ENCODE results near the gene DCAF10.
"Not testable (repeated sequence)": the region's sequence is repeated elsewhere in the genome, so short reads cannot be mapped to it uniquely, and the experiment has no call there.

The DCAF10 gene

DNA sequence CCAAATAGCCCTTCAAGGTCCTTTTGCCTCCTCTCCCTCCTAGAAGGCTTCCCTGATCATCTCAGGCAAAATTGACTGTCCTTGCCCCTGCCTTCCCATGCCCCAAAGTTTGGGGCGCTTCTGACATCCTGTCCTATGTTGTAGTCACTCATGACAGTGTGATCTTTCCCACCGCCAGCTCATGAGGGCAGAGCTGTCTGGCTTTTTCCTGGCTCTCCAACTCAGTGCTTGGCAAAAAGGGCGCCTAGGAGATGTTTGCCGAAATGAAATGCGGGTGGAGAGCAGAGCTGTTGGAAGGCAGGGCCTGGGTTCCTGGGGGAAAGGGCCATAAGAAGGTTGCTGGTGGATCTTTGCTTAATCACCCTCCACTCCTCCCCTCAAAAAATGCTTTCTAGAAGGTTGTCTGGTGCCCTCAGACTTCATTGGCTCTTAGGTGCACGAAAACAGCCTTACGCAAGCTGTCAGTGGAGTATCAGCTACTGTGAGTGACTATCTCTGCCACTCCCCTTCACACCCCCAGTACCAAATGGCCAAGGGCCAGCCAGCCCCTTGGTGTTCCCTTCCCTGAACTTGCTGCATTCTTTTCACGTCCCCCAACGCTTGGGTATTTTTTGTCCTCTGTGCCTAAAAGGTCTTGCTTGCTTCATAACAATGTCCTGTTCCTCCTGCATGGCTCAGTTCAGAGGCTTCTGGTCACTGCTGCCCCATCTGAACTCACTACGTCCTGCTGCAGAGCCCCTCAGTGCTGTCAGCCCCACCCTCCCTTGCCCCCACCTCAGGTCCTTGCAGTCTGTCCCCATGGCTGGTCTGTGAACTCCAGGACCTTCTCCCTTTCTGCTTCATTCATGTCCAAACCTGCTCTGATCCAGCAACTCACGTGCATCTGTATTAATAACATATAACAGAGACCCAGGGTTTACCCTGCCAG lies 106.0 kb downstream of the DCAF10 start:
- H3K4me3 Mint-ChIP-seq, result peak overlapping the region; percentile 19
- H3K27ac Mint-ChIP-seq, result peak overlapping the region; percentile 82
- peaks cover 18% of the 10 kb centered on the region for H3K4me1 Mint-ChIP-seq

DNA sequence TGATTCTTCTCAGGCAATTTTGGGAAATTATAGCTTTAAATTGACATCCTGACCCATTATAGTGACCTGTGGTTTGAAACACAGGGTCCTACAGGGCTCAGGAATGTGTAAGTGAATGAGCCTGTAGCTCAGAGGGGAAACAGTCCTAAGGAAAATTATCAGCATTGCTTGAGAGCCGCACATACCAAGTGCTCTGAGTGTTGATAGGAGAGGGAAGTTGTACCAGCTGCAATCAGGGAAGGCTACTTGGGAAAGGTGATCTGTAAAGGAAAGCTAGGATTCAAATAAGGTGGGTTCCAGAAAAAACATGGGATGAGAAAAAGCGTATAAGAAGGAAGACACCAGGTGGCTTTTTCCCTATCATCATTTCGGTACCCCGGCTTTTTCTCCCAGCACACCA lies 107.7 kb downstream of the DCAF10 start:
- no peaks in the 10 kb centered on the region for H3K9me3 Mint-ChIP-seq
- H3K4me1 Mint-ChIP-seq, result peaks cover 7% of the 10 kb centered on the region
- H3K4me3 Mint-ChIP-seq, result no peak overlapping the region
- no peaks in the 10 kb centered on the region for H3K36me3 Mint-ChIP-seq
- H3K27ac Mint-ChIP-seq, result no peak overlapping the region
- no peaks in the 10 kb centered on the region for H3K27me3 Mint-ChIP-seq

More for the DNA sequence above, 106.0 kb downstream of the DCAF10 start:
- Mint-ChIP-seq H3K36me3 (no peaks in the 10 kb centered on the region), H3K27me3 (no peaks in the 10 kb centered on the region), H3K9me3 (no peaks in the 10 kb centered on the region)

DNA sequence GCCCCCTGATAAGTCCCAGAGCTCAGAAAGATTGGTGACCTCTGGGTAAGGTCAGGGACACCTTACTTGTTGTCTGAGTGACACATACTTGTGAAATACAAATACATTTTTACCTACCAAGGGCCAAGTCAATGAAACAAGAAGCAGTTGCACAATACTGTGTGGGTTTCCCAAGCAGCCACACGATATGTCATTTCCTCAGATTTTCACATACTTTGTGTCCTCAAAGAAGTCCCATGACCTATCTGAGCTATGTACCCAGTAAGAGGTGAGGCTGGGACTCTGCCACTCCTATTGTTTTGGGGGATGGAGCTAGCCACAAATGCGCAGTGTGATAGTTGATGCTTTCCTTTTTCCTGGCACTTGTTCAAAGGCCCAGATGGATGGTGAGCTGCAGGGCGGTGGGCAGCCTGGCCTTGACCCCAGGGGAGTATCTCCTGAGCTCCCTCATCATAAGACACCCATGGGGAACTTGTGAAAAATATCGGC lies 108.1 kb downstream of the DCAF10 start:
- H3K27ac Mint-ChIP-seq, result no peak overlapping the region
- no peaks in the 10 kb centered on the region for H3K9me3 Mint-ChIP-seq
- H3K4me3 Mint-ChIP-seq, result no peak overlapping the region
- peaks cover 7% of the 10 kb centered on the region for H3K4me1 Mint-ChIP-seq
- no peaks in the 10 kb centered on the region for H3K27me3 Mint-ChIP-seq
- H3K36me3 Mint-ChIP-seq, result no peaks in the 10 kb centered on the region

DNA sequence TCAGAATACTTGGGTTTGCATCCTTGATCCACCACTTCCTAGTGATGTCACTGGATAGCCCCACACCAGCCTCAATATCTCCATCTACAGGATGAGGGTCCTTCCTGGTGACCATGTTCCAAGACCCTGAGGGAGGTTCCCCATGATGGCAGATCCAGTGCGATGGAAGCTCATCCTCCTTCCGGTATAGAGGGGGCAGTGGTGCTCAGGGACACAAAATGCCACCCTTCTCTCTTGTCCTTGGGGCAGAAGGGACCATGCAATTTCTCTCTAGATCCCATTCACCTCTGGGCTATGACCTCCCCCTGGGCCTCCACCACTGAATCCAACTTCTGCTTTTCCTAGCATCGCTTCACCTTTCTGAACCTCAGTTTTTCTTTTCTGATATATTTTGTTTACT lies 108.7 kb downstream of the DCAF10 start:
- Mint-ChIP-seq H3K9me3 (no peaks in the 10 kb centered on the region), H3K4me3 (no peak overlapping the region), H3K4me1 (peaks cover 6% of the 10 kb centered on the region), H3K27me3 (no peaks in the 10 kb centered on the region), H3K27ac (no peak overlapping the region), H3K36me3 (no peaks in the 10 kb centered on the region)

DNA sequence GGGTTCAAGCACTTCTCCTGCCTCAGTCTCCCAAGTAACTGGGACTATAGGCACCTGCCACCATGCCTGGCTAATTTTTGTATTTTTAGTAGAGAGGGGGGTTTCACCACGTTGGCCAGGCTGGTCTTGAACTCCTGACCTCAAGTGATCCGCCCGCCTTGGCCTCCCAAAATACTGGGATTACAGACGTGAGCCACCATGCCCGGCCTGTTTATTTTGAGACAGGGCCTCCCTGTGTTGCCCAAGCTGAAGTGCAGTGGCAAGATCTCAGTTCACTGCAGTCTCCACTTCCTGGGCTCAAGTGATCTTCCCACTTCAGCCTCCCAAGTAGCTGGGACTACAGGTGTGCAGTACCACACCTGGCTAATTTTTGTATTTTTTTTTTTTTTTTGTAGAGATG lies 109.2 kb downstream of the DCAF10 start:
- H3K36me3 Mint-ChIP-seq, H3K9me3 Mint-ChIP-seq, H3K27ac Mint-ChIP-seq, H3K4me3 Mint-ChIP-seq, H3K27me3 Mint-ChIP-seq, H3K4me1 Mint-ChIP-seq: not testable (repeated sequence)

DNA sequence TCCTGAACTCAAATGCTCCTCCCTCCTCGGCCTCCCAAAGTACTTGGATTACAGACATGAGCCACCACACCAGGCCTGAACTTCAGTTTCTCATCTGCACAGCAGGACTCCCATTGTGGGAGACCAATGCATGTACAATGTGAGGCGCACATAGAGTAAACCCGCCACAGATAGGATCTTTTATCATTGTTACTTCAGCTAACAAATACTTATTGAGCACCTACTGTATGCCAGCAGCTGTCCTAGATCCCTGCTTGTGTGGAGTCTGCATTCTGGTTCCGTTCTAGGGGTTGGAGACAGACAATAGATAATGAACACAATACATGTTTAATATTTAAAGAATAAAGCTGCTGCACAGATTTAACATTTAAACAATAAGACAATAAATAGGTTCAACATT lies 109.7 kb downstream of the DCAF10 start:
- no peaks in the 10 kb centered on the region for H3K4me1 Mint-ChIP-seq
- no peaks in the 10 kb centered on the region for H3K27me3 Mint-ChIP-seq

DNA sequence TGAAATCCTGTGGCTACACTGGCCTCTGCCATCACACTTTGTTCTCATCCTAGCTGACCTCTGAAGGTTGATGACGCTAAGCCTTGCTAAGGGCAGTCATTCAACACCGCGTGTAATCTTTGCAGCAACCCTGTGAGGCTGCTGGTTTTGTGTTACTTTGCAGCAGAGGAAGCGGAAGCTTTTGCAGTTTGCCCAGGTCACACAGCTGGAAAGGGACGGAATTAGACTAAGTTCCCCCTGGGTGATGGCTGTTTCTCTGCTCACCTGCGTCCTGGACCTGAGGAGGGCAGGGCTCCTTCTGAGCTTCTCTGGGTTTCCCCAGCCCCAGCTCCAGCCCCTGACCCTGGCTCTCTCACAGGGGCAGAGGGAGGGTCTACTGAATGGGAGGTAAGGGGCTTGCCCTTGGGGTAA lies 110.7 kb downstream of the DCAF10 start:
- no peaks in the 10 kb centered on the region for H3K27me3 Mint-ChIP-seq
- no peaks in the 10 kb centered on the region for H3K9me3 Mint-ChIP-seq
- H3K4me1 Mint-ChIP-seq, result no peaks in the 10 kb centered on the region
- no peak overlapping the region for H3K27ac Mint-ChIP-seq
- no peaks in the 10 kb centered on the region for H3K36me3 Mint-ChIP-seq
- H3K4me3 Mint-ChIP-seq, result no peak overlapping the region

More for the DNA sequence above, 109.7 kb downstream of the DCAF10 start:
- Mint-ChIP-seq H3K9me3 (no peaks in the 10 kb centered on the region), H3K27ac (no peak overlapping the region), H3K4me3 (no peak overlapping the region), H3K36me3 (no peaks in the 10 kb centered on the region)

DNA sequence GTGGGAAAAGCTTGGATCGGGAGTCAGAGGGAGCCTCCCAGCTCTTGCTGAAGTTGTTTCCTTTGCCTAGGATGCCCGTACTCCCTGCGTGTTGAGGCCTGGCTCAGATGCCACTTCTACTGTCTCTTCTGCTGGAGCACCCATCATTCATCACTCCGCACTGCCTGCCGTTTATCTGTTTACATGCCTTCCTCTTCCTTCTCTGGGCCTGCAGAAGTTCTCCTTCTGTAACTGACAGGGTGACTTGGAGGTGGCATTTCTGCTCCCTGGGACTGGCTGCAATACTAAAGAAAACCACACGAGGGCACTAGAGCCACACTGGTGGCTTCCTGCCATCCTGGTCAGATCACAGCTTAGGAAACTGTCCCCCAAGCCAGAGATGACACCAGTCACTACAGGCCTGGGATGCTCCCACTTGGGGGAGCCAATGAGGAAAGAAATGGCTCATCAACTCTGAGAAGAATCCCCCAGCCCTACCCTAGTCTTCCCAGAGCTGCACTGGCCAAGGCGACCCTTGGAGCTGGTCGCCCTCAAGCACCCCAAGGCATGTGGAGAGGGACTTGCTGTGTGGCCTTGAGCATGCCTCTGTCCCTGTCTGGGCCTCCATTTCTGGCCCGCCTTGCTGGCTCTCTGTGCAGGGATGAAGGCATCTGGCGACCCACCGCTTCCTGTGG lies 113.0 kb downstream of the DCAF10 start:
- H3K27me3 Mint-ChIP-seq, result no peaks in the 10 kb centered on the region
- no peak overlapping the region for H3K4me3 Mint-ChIP-seq
- H3K36me3 Mint-ChIP-seq, result no peaks in the 10 kb centered on the region
- no peaks in the 10 kb centered on the region for H3K4me1 Mint-ChIP-seq
- no peak overlapping the region for H3K27ac Mint-ChIP-seq
- no peaks in the 10 kb centered on the region for H3K9me3 Mint-ChIP-seq

DNA sequence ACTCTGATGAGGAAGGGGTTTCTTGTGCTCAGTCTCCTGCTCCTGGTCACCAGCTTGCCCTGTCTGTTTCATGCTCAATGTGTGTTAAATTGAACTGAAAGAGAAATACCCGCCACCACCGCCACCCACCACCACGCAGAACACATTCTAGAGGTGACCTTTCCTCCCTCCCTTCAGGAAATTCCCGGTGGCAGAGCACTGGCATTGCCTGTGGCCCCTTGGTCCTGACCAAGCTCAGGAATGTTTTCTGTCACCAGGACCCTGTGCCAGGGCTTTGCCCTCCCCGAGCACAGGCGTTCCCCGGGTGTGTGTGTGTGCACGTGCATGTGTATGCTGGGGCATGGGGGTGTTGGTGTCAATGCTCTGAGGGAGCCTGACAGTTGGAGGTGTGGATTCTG lies 113.6 kb downstream of the DCAF10 start:
- no peak overlapping the region for H3K27ac Mint-ChIP-seq
- no peaks in the 10 kb centered on the region for H3K4me1 Mint-ChIP-seq
- H3K9me3 Mint-ChIP-seq, result no peaks in the 10 kb centered on the region
- no peaks in the 10 kb centered on the region for H3K27me3 Mint-ChIP-seq
- no peak overlapping the region for H3K4me3 Mint-ChIP-seq
- no peaks in the 10 kb centered on the region for H3K36me3 Mint-ChIP-seq

DNA sequence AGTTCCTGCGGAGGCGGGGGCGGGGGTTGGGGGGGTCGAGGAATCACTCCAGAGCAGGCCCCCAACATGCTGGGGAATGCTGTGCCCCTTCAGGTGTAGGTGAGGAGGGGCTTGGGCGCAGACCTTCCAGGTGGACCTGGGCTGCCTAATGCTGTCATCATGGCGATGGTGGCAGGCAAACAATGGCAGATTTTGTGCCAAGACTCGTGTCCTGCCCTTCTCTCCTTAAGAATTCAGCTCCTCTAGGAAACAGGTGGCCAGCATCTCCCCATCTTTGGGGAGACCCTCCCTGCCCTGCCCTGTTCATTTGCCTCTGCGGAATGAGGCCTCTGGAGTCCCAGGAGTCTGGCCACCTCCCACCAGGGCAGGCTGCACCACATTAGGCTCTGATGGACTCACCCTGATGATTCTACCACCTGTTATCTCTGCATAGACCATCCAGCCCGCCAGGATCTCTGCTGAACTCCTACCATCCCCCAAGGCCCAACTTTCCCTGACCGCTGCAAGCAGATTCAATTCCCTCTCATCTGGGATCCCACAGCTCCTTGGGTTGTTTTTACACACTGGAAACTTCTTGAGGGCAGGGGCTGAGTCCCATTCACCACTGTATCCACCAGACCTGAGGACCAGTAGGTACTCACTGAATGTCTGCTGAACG lies 114.2 kb downstream of the DCAF10 start:
- no peaks in the 10 kb centered on the region for H3K36me3 Mint-ChIP-seq
- H3K4me3 Mint-ChIP-seq, result no peak overlapping the region
- no peak overlapping the region for H3K27ac Mint-ChIP-seq
- no peaks in the 10 kb centered on the region for H3K27me3 Mint-ChIP-seq
- no peaks in the 10 kb centered on the region for H3K4me1 Mint-ChIP-seq
- no peaks in the 10 kb centered on the region for H3K9me3 Mint-ChIP-seq

DNA sequence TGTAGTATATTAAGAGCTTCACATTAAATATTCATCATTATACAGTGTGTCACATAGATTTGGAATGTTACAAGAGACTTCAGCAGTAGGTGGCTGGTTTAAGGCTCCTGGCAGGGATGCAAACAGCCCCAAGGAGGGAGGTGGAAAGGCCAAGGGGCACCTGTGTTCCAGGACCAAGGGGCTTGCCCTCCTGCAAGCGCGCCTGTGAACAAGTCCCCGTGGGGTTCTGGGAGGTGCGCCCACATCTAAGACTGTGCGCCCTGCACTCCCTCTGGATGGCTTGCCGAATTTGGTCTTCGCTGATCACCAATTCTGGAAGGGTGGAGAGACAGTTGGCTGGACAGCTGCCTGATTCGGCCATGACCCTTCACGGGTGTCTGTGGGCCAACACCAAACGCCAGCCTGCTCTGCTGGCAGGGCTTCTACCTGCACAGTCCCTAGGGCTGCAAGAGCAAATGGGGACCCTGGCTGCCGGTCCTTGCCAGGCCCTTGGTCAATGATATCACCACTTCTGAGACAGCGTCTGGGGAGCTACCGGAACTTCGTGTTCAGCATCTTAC lies 115.4 kb downstream of the DCAF10 start:
- Mint-ChIP-seq H3K9me3 (no peaks in the 10 kb centered on the region), H3K27me3 (no peaks in the 10 kb centered on the region), H3K4me1 (no peaks in the 10 kb centered on the region), H3K36me3 (no peaks in the 10 kb centered on the region), H3K27ac (no peak overlapping the region), H3K4me3 (no peak overlapping the region)

DNA sequence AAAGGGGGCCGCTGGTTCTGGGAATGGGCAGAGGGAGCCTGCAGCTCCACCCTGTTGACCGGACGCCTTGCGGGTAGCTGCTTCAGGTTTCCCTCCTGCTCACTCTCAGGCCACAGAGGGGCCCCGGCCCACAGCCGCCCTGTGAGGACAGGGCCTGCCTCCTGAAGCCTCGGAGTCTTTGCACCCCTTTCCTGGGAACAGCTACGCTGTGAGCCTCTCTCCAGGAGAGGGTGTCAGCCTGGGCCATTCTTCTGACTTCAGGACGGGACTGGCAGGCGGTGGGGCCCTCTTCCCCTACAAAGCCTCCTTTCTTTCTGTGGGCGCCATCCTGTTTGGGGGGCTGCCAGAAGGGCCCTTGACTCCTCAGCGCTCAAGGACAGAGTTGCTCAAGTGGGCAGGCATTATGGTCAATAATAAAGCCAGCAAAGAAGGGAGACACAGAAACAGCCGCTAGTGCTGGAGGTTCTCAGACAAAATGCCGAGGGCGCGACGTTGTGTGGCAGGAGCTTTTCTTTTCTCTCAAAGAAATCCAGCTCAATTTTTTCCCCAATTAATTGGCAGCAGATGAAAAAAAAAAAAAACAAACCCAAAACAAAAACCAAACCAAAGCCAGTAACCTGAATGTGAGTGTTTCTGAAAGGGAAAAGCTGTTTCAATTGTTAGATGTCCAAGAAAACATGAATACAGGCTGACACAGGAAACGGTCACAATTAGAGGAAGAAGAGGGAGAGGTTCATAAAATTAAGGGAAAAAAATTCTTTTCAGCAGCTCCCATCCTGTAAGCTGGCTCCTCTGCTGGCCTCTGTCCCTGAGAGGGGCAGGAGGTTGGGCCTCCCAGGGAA lies 116.1 kb downstream of the DCAF10 start:
- H3K36me3 Mint-ChIP-seq, result no peaks in the 10 kb centered on the region
- no peaks in the 10 kb centered on the region for H3K9me3 Mint-ChIP-seq
- no peak overlapping the region for H3K27ac Mint-ChIP-seq
- no peak overlapping the region for H3K4me3 Mint-ChIP-seq
- no peaks in the 10 kb centered on the region for H3K27me3 Mint-ChIP-seq
- no peaks in the 10 kb centered on the region for H3K4me1 Mint-ChIP-seq

All from activated naive CD4-positive, alpha-beta T cell treated with anti-CD3 and anti-CD28 coated beads, Interleukin-2, amount 50 U/mL, for 24 hours (primary cell).